Cardiac fibroblast (primary cell): ENCODE measurements around the gene EIF2AK3.

Source experiments
- DNase-seq, 2 donors: peaks; one replicate each; pipeline versions ENCODE4 v3.0.0 to v3.0.0-alpha.2; 2010; ENCODE audit warnings: low read depth in 2 of 2
- H3K4me3 ChIP-seq, 2 donors: replicated peaks in 1 of 2; 1 replicate in 1 of 2; 2 replicates in 1 of 2; pipeline ENCODE4 v1.5.1; 2011; ENCODE audit warnings: low read depth in 2 of 2, low read length in 2 of 2, mild to moderate bottlenecking in 2 of 2, moderate library complexity in 1 of 2
- CTCF ChIP-seq: IDR thresholded peaks from one replicate; pipeline ENCODE4 v1.5.1; 2011; ENCODE audit warnings: low read depth, mild to moderate bottlenecking, low read length, inconsistent platforms

Gene EIF2AK3

GRCh38 chr2:88540346-88540745 lies 86.9 kb downstream of the EIF2AK3 start:
- H3K4me3 ChIP-seq: no peak overlapping the region
- peak; percentile 48 to 89 for DNase-seq

GRCh38 chr2:88538362-88538917 lies 88.8 kb downstream of the EIF2AK3 start:
- no peak for DNase-seq
- no peak for TF ChIP-seq CTCF
- no peak overlapping the region for H3K4me3 ChIP-seq

More at GRCh38 chr2:88540346-88540745, 86.9 kb downstream of the EIF2AK3 start:
- no peak for TF ChIP-seq CTCF

- DNase-seq: no peak
- H3K4me3 ChIP-seq: no peak overlapping the region
- no peak for TF ChIP-seq CTCF
Observed at GRCh38 chr2:88537640-88538039, 89.6 kb downstream of the EIF2AK3 start.

- TF ChIP-seq CTCF: no peak
- DNase-seq: peak in 1 of 2 donors; percentile 19
- H3K4me3 ChIP-seq: no peak overlapping the region
Observed at GRCh38 chr2:88530081-88530480, 97.2 kb downstream of the EIF2AK3 start.

GRCh38 chr2:88521445-88522073 lies 105.7 kb downstream of the EIF2AK3 start:
- H3K4me3 ChIP-seq: no peak overlapping the region
- peak; percentile 12 to 48 for DNase-seq
- no peak for TF ChIP-seq CTCF

GRCh38 chr2:88517759-88518201 lies 109.5 kb downstream of the EIF2AK3 start:
- H3K4me3 ChIP-seq: no peak overlapping the region
- no peak for DNase-seq
- TF ChIP-seq CTCF: no peak
